ENCODE measurements around the gene FILIP1L. TPM values are rescaled to one million over a fixed set of nuclear protein-coding genes. Genes with fewer than 3 reads are reported as not detected.

The FILIP1L gene
- total and polyA plus RNA-seq, 2 of the 8 experiments (the other 6 are each of a cell fraction or from before 2014, with no cell fraction given): 0.06 to 0.09 TPM

GRCh38 chr3:99875929-99876841 is 238.1 kb downstream of the FILIP1L start (continued):
- TF ChIP-seq KDM1A (IDR thresholded peaks at IDR 0.05; ENCODE audit: borderline replicate concordance, low read length) (peak; percentile 29; the same call in 1 of the 2 replicates), CEBPB (IDR thresholded peaks at IDR 0.05; ENCODE audit: low read depth, low read length) (peak; percentile 2; the same call in 1 of the 2 replicates), CHD1 (IDR thresholded peaks at IDR 0.05; ENCODE audit: low read depth, low read length) (no peak), POLR2A (IDR thresholded peaks at IDR 0.05; ENCODE audit: control extremely low read depth in 1 of 2, low read depth in 2 of 2, low read length in 2 of 2) (peak in 1 of 2 experiments; percentile 49; a peak in 1 of 3 replicates), POLR2AphosphoS5 (IDR thresholded peaks at IDR 0.05; ENCODE audit: low read depth, low read length) (no peak), KDM5A (IDR thresholded peaks at IDR 0.05; ENCODE audit: low read length) (no peak), YY1 (IDR thresholded peaks at IDR 0.05; ENCODE audit: low read depth, low read length) (0 out of 2 replicates have a peak, but pooled peaks have one; percentile 21), SRF (IDR thresholded peaks at IDR 0.05; ENCODE audit: low read depth, low read length) (peak; percentile 99), RXRA (IDR thresholded peaks at IDR 0.05; ENCODE audit: insufficient read depth, low read depth, low read length) (no peak), CBX5 (IDR thresholded peaks at IDR 0.05; ENCODE audit: low read depth, low read length) (no peak), CBX8 (IDR thresholded peaks at IDR 0.05; ENCODE audit: borderline replicate concordance, low read depth, low read length) (no peak), TBP (IDR thresholded peaks at IDR 0.05; ENCODE audit: low read depth, low read length) (peak; percentile 73; the same call in 1 of the 2 replicates), TAF1 (IDR thresholded peaks at IDR 0.05; ENCODE audit: low read depth, low read length) (peak; percentile 82), SP2 (IDR thresholded peaks at IDR 0.05; ENCODE audit: low read length) (no peak), RAD21 (IDR thresholded peaks at IDR 0.05 in 1 of 2, conservative IDR thresholded peaks at IDR 0.05 in 1 of 2; ENCODE audit: low read depth in 2 of 2, low read length in 2 of 2) (peak in 1 of 2 experiments; percentile 47; a peak in 2 of 4 replicates)

Measured in H1 (cell line).